Brain pericyte (primary cell): Measurements from ENCODE around the gene CCDC190.
"Not testable (repeated sequence)": the region's sequence is repeated elsewhere in the genome, so short reads cannot be mapped to it uniquely, and the experiment has no call there.

Source experiments
- DNase-seq: peaks from one replicate; pipeline ENCODE4 v3.0.0-alpha.2; 2012; ENCODE audit warnings: low read depth, low spot score

The CCDC190 gene

GRCh38 chr1:162878000-162878596 is 17.1 kb upstream of the CCDC190 start:
- peak; percentile 63 for DNase-seq

- DNase-seq, result no peak
Observed at GRCh38 chr1:162877412-162877811, 16.4 kb upstream of the CCDC190 start.

GRCh38 chr1:162876751-162877150 is 15.8 kb upstream of the CCDC190 start:
- no peak for DNase-seq

- DNase-seq, result no peak
Observed at GRCh38 chr1:162873671-162874666, 13.0 kb upstream of the CCDC190 start.

GRCh38 chr1:162872981-162873380 is 12.0 kb upstream of the CCDC190 start:
- no peak for DNase-seq

GRCh38 chr1:162871417-162871816 is 10.4 kb upstream of the CCDC190 start:
- not testable (repeated sequence) for DNase-seq

- no peak for DNase-seq
Observed at GRCh38 chr1:162868972-162869371, 8.0 kb upstream of the CCDC190 start.

- DNase-seq, result no peak
Observed at GRCh38 chr1:162861625-162862024, 650 bp upstream of the CCDC190 start.

- no peak for DNase-seq
Observed at GRCh38 chr1:162859191-162859590, 1.8 kb downstream of the CCDC190 start.

GRCh38 chr1:162857850-162858249 is 3.1 kb downstream of the CCDC190 start:
- DNase-seq, result no peak

GRCh38 chr1:162856260-162856659 is 4.7 kb downstream of the CCDC190 start:
- peak; percentile 95 for DNase-seq

GRCh38 chr1:162855461-162856150 is 5.4 kb downstream of the CCDC190 start:
- no peak for DNase-seq

- DNase-seq, result no peak
Observed at GRCh38 chr1:162854245-162854882, 6.6 kb downstream of the CCDC190 start.

GRCh38 chr1:162851341-162851740 is 9.6 kb downstream of the CCDC190 start:
- DNase-seq, result no peak

GRCh38 chr1:162849711-162850110 is 11.3 kb downstream of the CCDC190 start:
- no peak for DNase-seq

- DNase-seq, result no peak
Observed at GRCh38 chr1:162847839-162848453, 13.0 kb downstream of the CCDC190 start.

- DNase-seq, result no peak
Observed at GRCh38 chr1:162846256-162847212, 14.4 kb downstream of the CCDC190 start.

- no peak for DNase-seq
Observed at GRCh38 chr1:162844153-162844552, 16.8 kb downstream of the CCDC190 start.

- no peak for DNase-seq
Observed at GRCh38 chr1:162840250-162840839, 20.6 kb downstream of the CCDC190 start.

GRCh38 chr1:162838863-162839262 is 22.1 kb downstream of the CCDC190 start:
- DNase-seq, result no peak
